Ramos (cell line): ENCODE data around the gene PEX3.
"Not testable (repeated sequence)": the region's sequence is repeated elsewhere in the genome, so short reads cannot be mapped to it uniquely, and the experiment has no call there.

ENCODE experiments used
- in situ Hi-C: fragments of 300-500 bp; cut with MboI; formaldehyde crosslinking; loops from one replicate; pipeline ENCODE4 v1.14.3; 2022; ENCODE audit warnings: low sequenced_read_pairs; ENCODE audit not compliant: unreplicated experiment

PEX3 gene

DNA sequence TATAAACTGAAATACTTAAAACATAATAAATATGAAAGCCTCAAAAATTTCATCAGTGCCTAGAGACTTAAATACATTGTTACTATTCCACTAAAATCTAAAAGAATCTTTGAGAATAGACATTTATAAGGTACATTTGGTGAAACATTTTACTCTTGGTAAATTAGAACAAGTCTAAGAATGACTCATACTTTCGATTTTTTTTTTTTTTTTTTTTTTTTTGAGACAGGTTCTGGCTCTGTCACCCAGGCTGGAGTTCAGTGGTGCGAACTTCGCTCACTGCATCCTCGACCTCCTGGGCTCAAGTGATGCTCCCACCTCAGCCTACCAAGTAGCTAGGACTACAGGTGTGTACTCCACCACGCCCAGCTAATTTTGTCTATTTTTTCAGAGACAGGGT lies 54.5 kb downstream of the PEX3 start:
- in situ Hi-C loops: no loop called here

DNA sequence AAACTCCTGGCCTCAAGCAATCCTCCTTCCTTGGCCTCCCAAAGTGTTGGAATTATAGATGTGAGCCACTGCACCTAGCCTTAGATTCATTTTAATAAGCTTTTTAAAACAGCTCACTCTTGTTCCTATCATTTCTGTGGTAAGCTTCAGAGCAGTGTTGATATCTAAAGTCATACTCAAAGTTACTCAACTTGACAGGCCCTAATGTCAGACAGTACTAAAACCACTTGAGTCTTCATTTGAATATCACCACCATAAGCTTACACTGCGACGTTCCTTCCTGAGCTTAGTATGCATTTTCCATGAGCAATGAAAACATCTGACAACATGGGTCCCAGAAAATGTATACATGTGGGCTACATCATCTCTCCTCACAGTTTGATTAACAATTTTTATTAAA lies 54.9 kb downstream of the PEX3 start:
- in situ Hi-C loops: no loop called here

DNA sequence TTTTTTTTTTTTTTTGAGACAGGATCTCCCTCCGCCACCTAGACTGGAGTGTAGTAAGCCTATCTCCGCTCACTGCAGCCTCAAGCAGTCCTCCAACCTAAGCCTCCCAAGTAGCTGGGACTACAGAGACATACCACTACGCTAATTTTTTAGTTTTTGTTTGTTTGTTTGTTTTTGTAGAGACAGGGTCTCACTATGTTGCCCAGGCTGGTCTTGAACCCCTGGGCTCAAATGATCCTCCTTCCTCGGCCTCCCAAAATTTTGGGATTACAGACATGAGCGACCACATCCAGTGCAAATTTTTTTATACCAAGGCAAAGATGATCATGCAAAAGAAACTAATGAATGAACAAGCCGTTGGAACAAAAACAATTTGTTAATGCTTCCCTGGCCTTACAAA lies 55.6 kb downstream of the PEX3 start:
- in situ Hi-C loops: no loop called here

DNA sequence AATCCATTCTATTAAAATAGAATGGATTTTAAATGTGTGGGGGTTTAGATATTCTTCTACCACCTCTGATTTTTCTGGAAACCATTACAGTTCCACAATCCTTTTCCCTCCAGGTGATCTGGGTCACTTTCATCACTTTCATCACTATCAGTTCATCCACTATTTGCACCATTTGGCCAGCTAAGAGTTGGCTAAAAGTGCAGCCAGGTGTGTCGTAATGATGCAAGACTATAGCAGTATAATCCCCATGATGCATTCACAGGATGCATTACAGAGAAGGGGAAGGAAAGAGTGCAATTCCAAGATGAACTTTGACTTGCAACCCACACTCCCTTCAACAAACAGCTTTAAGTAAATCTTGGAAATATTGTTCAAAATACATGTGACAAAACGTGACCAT lies 56.0 kb downstream of the PEX3 start:
- in situ Hi-C loops: no loop called here

DNA sequence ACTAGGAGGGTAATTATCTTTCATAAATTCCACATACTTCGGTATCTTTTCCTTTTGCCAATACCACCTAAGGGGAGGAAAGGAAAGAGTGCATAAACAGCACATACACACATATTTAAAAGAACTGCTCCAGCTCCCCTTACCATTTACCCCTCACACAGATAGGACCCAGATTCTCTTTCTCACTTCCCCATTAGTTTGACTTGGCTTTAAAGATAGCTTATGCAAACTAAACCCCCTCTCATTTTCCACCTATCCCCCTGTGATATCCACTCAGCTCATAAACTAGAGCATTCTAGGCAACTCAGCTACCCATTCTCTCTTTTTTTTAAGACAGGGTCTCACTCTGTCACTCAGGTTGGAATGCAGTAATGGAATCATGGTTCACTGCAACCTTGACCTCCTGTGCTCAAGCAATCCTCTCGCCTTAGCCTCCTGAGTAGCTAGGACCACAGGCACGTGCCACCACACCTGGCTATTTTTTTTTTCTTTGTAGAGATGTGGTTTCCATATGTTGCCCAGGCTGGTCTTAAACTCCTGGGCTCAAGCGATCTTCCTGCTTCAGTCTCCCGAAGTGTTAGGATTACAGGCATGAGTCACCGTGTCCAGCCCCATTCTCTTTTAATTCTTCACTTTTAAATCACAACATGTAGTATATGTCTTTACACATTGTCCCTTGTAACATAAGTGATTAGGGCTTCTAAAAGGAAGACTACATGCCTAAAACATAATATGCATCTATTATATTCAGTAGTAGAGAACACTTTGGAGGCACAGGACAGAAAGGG lies 56.9 kb downstream of the PEX3 start:
- in situ Hi-C loops: no loop called here

DNA sequence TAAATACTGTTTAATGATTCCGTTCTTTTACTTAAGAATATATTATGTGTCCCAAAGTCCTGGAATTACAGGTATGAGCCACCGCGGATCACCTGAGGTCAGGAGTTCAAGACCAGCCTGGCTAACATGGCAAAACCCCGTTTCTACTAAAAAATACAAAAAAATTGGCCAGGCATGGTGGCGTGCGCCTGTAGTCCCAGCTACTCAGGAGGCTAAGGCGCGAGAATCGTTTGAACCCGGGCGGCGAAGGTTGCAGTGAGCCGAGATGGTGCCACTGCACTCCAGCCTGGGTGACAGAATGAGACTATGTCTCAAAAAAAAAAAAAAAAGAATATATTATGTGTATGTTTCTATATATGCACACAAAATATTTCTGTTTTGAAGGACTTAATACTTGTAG lies 59.7 kb downstream of the PEX3 start:
- in situ Hi-C loops: not testable (repeated sequence)

DNA sequence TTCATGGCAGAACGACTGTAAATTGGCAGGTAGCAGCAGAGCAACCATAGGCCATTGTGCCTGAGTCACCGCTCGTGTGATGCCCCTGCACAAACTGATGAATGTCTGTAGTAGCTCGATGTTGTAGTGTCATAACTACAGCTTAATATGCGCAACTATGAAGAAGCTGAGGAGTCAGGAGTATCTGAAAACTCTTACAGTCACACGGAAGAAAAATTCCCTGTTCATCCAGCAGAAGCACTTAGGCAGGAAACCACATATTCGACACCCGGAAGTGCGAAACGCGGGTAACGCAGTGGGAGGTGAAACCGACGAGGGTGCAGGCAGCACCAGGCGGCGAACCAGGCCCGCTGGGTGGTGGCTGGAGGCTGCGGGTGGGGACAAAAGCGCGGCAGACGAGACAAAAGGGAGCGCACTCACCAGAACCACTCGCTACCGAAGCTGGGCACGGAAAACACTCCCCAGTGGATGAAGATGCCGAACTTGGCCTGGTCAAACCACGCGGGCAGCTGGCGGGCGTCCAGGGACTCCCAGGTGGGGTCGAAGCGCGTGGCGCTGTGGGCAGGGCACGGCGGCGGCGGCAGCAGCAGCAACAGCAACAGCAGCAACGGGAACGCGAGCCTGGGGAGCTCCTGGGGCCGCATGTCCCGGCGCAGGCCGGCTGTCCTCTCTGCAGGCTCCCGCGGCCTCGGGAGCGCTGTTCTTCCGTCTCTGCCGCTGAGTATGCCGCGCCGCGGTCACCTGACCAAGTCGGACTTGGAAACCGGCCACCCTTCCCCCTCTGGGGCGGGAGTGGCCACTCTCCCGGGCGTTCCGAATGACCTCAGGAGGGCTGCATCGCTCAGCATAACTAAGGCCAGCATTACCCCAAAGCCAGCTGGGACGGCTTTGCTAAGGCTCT lies 60.6 kb downstream of the PEX3 start, which contains the start of gene FUCA2:
Gene FUCA2 (minus strand): TSS at position 730 of the 901 bp plus-strand sequence. CDS start 86 bp downstream, at position 644.
- in situ Hi-C loops: no loop called here

DNA sequence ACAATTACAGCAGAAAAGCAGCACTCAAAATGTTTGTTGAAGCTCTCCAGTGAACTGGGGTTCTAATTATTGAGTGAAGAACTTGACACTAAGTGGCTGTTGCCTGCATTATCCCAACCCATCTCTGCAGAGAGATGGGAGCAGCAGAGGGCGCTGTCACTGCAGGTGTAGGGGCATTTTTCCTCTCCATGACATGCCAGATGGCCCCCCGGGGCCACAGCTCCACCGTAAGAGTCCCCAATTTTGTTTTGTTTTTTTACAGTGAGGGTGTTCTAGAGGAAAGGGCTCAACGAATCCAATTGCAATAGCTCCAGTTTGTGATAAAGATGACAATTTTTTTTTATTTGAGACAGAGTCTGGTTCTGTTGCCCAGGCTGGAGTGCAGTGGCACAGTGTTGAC lies 62.8 kb downstream of the PEX3 start:
- in situ Hi-C loops: no loop called here

DNA sequence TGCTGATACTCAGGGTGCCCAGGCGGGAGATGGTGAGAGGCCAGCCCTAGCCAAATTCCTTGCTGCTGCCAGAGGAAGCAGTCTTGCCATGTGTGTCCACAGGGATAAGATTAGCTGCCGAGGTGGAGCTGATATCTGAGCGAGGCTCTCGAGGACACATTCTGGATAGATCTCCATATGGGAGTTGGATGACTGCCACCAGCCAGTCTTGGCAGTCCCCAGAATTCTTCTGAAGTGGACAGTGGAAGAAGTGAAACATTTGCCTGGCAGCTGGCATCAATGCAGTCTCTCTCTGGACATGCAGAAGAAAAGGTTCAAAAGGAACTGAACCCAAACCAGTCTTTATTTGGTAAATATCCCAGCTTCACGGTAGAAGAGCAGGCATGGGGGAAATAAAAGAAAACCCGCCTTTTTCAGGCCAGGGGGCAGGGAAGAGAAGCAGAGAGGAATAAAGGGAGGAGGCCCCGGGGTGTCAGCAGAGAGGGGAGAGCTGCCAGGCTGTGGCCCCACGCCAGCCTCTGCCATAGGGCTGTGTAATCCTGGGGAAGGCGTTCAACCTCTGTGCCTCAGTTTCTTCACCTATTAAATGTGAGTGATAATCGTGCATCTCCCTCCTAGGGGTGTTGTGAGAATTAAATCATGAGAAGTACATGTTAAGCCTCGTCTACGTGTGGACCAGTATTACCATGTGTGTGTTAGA lies 64.6 kb downstream of the PEX3 start:
- in situ Hi-C loops: no loop called here

DNA sequence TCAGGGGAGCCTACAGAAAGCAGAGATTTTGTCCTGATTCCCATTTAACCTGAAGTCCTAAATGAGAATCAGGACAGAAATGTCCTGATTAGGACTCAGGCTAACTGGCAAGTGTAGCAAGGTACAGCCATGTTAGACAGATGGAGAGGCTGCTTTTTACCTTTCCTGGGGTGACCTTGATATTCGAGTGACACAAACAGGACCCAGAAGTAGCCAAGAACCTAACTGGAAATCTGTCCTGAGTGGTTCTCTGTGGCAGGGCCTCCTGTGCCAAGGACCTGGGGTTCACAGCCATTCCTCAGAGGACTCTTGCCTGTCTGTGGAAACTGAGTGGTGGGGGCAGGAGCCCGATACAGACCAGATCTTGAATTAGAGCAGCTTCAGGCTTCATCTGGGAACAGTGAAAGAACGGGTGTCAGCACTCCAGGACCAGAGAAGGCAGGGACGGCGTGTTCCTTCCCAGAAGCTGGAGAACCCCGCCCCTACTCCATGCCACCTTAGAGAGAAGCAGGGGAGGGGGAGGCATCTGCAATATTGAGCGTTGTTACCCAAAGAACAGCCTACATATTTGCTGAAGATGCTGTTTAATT lies 65.3 kb downstream of the PEX3 start:
- in situ Hi-C loops: no loop called here

DNA sequence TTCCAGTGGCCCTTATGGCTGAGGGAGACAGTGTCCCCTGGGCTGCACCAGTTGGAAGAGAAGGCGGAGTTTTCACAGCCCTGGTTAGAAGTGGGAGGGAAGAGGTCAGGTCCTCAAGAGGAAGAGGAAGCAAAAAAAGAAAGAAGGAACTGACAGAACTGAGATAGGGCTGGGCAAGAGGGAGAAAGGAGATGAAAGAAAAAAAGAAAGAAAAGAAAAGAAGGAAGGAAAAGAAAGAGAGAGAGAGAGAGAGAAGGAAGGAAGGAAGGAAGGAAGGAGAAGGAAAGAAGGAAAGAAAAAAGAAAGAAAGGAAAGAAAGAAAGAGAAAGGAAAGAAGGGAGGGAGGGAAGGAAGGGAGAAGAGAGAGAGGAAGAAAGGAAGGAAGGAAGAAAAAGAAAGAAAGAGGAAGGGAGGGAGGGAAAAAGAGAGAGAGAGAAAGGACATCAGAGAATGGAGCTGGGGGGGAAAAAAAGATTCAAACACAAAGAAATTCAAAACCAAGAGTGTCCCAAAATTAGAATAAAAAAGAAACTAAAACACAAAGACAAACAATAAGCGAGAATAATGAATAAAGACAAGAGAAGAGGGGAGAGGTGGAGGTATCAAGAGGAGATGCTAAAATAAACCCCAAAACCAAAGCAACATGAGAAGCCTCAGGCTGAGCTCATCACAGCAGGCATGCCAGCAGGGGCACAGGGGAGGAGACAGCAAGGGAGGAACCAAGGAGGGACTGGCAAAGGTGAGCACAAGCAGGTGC lies 66.3 kb downstream of the PEX3 start:
- in situ Hi-C loops: no loop called here

DNA sequence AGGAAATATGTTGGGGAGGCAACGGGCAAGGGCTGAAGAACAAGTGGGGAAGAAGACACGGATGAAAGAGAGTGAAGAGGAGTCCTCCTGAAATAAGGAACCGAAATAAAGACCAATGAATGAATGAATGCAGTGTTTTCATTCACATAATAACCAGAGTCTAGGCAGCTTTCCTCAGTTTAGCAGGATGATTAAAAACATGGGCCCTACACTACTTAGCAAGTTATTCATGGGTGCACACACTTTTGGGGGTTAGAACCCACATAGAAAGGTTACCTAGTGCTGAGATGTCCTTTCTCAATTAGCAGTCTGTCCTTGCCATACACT lies 66.8 kb downstream of the PEX3 start:
- in situ Hi-C loops: no loop called here

DNA sequence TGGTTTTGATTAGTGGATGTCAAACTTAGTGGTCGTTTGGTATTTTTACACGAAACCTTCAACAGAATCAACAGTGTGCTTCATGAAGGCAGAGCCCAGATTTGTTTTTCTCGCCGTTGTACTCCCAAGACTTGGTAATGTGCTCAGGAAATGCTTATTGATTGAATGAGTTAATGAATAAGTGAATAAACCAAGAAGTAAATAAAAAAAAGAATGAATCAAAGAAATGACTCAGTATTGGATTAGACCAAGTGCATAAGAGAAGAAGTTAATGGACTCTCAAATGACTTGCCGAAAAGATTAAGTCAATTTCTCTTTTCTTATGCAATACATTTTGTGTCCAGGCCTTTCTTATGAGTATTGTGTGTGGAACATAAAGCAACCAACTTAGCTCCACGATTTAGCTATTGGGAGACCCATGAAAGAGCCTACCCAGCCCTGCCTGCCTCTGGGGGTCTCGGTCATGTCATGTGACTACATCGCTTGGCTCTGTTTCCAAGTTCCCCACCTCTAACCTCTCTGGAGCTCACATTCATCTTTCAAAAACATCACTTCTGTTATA lies 71.5 kb downstream of the PEX3 start:
- in situ Hi-C loops: no loop called here

DNA sequence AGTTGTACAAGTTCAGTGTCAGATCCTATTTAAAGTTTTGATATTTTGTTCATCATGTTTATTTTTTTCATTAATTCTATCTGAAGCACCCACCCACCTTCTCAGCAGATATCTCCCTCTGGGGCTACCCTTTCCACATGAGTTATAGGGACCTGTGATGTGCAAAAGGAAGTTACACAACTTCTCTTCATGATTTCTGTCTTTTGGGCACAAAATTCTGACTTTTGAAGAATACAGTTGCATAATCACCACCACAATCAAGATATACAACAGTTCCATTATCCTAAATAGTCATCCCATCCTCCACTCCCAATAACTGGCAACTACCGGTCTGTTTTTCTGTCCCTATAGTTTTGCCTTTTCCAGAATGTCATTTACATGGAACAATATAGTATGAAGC lies 74.8 kb downstream of the PEX3 start:
- in situ Hi-C loops: no loop called here

DNA sequence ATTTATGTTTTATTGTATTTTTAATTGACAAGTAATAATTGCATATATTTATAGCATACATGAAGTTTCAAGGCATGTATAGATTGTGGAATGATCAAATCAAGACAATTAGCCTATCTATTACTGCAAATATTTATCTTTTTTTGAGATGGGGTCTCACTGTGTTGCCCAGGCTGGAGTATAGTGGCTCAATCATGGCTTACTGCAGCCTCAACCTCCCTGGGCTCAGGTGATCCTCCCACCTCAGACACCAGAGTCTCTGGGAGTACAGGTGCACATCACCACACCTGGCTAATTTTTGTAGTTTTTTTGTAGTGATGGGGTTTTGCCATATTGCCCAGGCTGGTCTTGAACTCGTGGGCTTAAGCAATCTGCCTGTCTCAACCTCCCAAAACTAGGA lies 77.1 kb downstream of the PEX3 start:
- in situ Hi-C loops: no loop called here

DNA sequence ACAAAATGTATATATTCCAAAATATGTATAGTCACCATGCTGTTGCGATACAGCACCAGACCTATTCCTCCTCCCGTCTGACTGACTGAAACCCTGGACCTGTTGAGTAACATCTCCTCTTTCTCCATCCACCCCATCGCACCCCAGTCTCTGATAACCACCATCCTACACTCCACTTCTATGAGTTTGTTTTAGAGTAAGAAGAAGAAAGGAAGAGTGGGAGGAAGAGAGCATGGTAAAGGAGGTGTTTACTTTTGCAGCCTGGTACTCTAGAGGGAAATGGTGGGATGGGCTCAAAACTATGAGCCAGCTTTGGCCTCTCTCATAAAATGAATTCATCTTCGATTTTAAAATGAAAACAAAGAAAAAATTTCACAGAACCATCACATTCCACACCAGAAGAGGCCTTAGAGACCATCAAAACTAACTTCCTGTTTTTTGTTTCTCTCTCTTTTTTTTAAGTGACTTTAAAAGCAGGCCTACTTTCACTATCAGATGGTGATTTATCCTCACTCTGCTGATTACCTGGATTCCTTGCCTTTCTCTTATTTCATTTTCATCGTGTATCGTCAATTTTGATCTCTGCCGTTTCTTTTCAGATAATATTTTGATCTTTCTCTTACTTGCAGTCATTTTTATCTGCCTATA lies 77.7 kb downstream of the PEX3 start:
- in situ Hi-C loops: no loop called here

DNA sequence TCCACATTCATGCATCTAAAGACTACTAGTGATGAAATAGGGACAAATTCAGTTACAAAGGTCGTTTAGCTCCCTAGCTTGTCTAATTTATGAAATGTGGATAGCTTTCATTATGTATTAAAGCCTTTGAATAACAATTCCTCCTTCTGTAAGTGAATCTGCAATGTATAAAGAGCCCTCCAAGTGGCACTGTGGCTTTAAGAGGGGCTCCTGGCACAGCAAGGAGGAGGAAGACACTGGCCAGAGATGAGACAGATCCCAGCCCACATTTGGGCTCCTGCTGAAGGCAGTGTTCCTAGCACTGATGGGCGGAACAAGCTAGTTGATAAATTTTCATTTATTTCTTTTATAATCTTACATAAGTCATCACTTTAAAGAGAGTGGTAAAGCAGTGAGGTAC lies 78.5 kb downstream of the PEX3 start:
- in situ Hi-C loops: no loop called here

DNA sequence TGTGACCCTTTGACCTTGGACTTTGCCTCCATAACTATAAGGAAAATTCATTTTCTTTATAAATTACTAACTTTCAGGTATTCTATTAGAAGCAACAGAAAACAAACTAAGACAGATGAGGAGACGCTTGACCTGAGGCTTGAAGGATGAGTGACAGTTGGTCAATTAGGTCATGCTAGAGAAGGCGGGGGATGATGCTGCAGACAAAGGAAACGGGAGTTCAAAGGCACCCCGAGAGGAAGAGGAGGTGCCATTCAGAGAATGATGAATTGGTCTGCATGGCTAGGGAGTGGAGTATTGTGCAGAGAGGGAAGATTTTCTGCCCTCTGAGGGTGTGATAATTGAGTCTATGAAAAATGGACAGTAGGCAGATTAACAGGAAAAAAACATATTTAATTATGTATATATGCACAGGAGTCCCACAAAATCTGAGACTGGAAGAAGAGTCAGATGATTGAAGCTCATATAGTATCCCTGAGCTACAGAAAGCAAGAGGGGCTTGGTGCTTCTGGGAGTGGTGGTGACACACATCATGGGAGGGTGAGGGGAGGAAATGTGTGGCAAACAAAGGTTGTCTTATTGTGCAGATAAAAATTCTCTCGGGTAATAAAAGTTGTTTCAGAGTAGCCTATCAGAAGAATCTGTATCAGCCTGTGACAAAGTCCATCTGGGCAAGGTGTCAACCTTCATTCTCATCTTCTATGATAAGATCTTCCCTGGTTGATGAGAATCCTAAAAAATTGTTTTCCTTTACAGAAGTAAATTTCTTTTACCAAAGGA lies 81.3 kb downstream of the PEX3 start:
- in situ Hi-C loops: no loop called here
